Erythroblast (primary cell): ENCODE results near the gene FN3K.
"Not testable (repeated sequence)": the region's sequence is repeated elsewhere in the genome, so short reads cannot be mapped to it uniquely, and the experiment has no call there.

ENCODE experiments used
- DNase-seq, 2 experiments: peaks; one replicate each; lab custom pipeline; 2025; lab: John Stamatoyannopoulos, UW
- GATA1 ChIP-seq: IDR thresholded peaks from 2 replicates; pipeline ENCODE4 v1.6.1; 2011; ENCODE audit warnings: low read depth, mild to moderate bottlenecking, control low read depth, low read length, moderate library complexity
- POLR2A ChIP-seq: IDR thresholded peaks from 2 replicates; pipeline ENCODE4 v1.6.1; 2011; ENCODE audit warnings: mild to moderate bottlenecking, low read length

The FN3K gene

GRCh38 chr17:82780971-82781893 is 45.8 kb downstream of the FN3K start:
- no peak for TF ChIP-seq GATA1
- no peak for TF ChIP-seq POLR2A
- no peak for DNase-seq

GRCh38 chr17:82781894-82782274 is 46.5 kb downstream of the FN3K start:
- peak; percentile 70 to 87 for DNase-seq

GRCh38 chr17:82782657-82783207 is 47.3 kb downstream of the FN3K start:
- TF ChIP-seq POLR2A (no peak), GATA1 (no peak)
- no peak for DNase-seq

More at GRCh38 chr17:82781894-82782274, 46.5 kb downstream of the FN3K start:
- no peak for TF ChIP-seq POLR2A

GRCh38 chr17:82783498-82783897 is 48.1 kb downstream of the FN3K start:
- DNase-seq, result no peak

GRCh38 chr17:82785581-82785980 is 50.2 kb downstream of the FN3K start:
- not testable (repeated sequence) for DNase-seq

More at GRCh38 chr17:82783498-82783897, 48.1 kb downstream of the FN3K start:
- TF ChIP-seq GATA1 (no peak), POLR2A (no peak)

GRCh38 chr17:82786427-82786826 is 51.0 kb downstream of the FN3K start:
- TF ChIP-seq GATA1 (no peak), POLR2A (no peak)
- DNase-seq, result no peak

- TF ChIP-seq GATA1 (no peak), POLR2A (no peak)
- DNase-seq, result no peak
Observed at GRCh38 chr17:82787081-82787848, 51.9 kb downstream of the FN3K start.

- no peak for DNase-seq
- TF ChIP-seq POLR2A (no peak), GATA1 (no peak)
Observed at GRCh38 chr17:82788206-82789001, 53.0 kb downstream of the FN3K start.

GRCh38 chr17:82789051-82789592 is 53.7 kb downstream of the FN3K start:
- no peak for DNase-seq
- no peak for TF ChIP-seq POLR2A
- TF ChIP-seq GATA1, result no peak

- no peak for DNase-seq
- TF ChIP-seq POLR2A (no peak), GATA1 (no peak)
Observed at GRCh38 chr17:82789806-82790205, 54.4 kb downstream of the FN3K start.

- TF ChIP-seq POLR2A (no peak), GATA1 (no peak)
- no peak for DNase-seq
Observed at GRCh38 chr17:82790391-82790790, 55.0 kb downstream of the FN3K start.

GRCh38 chr17:82791532-82791931 is 56.1 kb downstream of the FN3K start:
- no peak for DNase-seq
- no peak for TF ChIP-seq GATA1
- TF ChIP-seq POLR2A, result no peak
